Amniotic stem cell (primary cell): ENCODE results near the gene TMED1.
"Not testable (repeated sequence)": the region's sequence is repeated elsewhere in the genome, so short reads cannot be mapped to it uniquely, and the experiment has no call there.

Experiments used
- DNase-seq: peaks from one replicate; lab custom pipeline; 2025; lab: John Stamatoyannopoulos, UW

The TMED1 gene, protein sequence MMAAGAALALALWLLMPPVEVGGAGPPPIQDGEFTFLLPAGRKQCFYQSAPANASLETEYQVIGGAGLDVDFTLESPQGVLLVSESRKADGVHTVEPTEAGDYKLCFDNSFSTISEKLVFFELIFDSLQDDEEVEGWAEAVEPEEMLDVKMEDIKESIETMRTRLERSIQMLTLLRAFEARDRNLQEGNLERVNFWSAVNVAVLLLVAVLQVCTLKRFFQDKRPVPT

DNA sequence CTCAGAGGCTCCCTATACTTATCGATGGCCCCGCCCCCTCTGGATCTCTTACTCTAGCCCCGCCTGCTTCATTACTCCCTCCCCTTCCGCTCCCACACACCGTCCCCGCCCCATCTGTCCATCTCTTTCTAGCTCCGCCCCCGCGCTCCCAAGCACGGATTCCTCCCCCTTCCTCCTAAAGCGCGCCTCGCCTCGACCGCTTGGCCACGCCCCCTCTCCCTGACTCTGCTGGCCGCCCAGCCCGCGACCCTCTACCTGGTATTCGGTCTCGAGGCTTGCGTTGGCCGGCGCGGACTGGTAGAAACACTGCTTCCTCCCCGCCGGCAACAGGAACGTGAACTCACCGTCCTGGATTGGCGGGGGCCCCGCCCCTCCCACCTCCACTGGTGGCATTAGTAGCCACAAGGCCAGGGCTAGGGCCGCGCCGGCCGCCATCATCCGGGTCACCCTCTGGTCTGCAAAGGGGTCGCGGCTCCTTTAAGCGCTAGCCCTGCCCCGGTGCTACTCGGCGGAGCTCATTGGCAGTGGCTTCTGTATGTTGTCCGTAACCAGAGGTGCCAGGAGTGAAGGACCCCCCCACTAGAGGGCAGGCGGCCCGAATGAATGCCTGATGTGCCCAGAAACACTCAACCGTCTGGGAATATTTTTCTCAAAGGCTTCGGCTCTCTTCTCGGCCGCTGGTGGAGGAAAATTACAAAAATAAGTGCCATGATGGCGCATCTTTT, at the start of gene TMED1:
TMED1 (minus strand) TSS at position 459 of the 725 bp plus-strand sequence; CDS start at position 438, 21 bp downstream.
- DNase-seq: peak; percentile 100

DNA sequence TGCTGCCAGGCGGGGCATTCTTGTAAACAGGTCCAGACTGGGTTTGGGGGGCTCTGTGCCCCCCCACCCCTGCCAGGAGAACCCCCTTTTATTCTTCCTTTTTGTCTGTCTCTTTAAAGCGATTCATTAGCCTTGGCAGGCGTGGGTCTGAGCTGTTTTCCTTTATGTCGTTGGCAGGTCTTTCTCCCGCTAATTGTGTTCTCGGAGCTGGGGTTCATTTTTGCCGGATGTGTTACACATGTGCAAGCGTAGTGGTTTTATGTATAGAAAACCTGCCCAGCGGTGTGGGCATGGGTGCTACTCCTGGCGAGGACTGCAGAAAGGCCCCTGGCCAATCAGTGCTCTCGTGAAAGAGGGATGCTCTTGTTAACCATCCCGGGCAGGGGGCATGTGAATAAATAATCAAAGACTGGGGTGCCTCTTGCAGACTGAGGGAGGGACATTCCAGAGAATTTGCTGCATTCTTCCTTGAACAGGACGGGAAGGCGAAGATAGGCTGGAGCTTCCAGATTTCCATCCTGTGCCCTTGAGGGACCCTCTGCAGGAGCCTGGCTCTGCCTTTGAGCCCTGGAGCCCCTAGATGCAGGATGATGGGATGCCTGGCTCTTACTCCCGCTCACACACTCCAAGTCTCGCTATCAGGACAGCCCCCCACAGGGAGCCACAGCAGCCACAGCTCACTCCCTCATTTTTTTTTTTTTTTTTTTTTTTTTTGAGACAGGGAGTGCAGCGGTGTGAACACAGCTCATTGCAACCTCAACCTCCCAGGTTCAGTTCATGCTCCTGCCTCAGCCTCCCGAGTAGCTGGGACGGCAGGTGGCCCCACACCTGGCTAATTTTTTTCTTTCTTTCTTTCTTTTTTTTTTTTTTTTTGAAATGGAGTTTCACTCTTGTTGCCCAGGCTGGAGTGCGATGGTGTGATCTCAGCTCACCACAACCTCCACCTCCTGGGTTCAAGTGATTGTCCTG, 49.5 kb upstream of the TMED1 start:
- DNase-seq: no peak

DNA sequence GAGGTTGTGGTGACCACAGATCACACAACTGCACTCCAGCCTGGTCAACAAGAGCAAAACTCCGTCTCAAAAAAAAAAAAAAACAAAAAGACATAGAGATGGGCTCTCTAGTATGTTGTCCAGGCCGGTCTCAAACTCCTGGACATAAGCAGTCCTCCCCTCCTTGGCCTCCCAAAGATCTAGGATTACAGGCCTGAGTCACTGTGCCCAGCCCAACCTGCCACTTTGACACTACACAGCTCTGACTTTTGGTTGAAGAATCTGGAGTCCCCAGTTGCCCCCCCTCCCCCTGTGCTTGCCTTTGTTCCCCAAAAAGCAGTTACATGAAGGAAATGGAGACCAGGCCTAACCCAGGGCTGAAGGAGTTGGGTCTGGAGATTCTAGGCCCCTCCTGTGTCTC, 48.3 kb upstream of the TMED1 start:
- DNase-seq: peak; percentile 78

GRCh38 chr19:10882108-10882457, 46.1 kb upstream of the TMED1 start:
- DNase-seq: no peak

DNA sequence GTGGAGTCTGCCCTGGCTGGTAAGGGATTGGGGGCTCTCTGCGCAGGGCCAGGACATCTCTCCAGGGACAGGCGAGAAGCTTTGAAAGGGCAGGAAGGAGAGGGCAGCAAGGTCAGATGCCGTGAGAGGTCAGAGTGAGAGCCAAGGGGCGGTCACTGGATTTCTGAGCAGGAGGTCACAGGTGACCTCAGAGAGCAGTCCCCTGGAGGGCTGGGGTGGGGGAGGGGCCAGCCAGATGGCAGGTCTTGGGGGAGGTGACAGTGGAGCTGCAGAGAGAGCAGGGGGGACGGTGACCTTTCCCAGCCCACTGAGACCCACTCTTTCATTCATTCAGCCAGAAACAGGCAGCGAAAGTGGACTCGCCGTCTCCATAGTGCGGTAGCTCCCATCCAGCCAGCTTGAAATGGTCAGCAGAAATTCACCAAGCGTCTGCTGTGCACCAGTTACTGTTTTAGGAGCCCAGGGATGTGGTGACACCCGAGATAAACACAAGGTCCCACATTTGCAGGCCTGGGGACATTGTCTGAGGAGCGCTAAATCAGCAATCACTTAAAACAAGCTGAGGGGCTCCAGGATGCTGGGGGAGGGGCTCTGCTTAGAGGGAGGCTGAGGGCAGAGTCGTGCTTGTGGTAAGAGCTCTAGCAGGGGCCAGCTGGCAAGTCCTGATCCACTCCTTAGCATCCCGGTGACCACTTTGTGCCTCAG, 45.5 kb upstream of the TMED1 start:
- no peak for DNase-seq

GRCh38 chr19:10878253-10878652, 42.2 kb upstream of the TMED1 start:
- no peak for DNase-seq

- DNase-seq: not testable (repeated sequence)
These were observed 41.6 kb upstream of the TMED1 start for GRCh38 chr19:10877608-10878007.

DNA sequence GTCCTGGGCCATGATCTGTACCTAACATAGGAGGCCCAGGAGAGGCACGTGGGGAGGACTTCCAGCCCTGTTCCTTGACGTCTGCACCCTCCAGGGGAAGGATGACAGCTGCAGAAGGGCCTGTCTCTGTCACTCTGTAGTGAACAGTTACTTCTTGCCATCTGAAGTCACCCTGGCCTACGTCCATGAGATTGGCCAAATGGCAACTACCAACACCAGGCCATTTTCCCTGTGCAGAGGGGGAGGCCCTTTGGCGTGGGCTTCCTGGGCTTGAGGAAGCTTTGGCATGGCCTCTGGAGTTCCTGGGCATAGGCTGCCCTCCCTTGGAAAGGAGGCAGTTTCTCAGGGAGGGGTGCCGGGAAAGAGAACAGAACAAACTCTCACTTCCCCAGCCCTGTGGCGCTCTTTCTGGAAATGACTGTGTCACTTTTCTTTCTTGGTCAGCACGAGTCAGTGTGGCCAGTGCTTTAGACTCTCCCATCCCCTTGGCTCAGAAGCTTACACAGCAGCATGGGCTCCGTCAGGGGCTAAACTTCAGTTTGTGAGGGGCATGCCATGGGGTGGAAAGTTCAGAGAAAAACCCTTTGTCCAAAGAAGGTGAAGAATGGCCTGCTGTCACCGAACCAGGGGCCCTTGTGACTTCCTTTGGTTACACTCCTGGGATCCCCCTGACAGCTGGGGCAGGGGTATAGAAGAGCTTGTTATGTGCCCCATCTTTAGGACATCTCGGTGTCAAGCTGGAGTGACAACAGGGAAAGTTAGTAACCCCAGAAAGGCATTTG, 40.6 kb upstream of the TMED1 start:
- no peak for DNase-seq

- DNase-seq: no peak
These were observed 38.0 kb upstream of the TMED1 start for GRCh38 chr19:10874024-10874423.

DNA sequence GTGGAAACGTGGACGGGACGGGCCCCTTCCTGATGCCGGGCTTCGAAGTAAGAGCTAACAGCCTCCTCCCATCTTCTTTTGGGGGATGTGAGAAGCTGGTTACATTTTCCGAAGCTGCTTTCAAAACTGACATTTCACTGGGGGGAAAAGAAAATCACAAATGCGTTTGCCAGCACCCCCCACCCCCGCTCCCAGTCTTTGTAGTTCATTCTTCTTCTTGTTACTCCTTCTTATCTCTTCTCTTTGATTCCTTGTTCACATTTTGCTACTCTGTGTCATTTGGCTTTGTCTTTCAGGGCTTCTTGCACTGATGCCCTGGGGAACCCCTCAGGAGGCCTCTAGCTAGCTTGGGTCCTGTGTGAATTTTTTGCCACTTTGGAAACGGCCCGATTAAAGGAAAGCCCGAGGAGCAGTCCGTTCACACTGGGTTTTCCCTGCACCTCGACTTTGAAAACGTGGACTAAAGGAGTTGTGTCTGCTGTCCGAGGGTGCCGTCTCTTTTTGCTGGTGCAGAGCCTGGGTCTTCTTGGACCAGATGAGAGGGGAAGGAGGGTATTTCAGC, 36.6 kb upstream of the TMED1 start:
- no peak for DNase-seq

GRCh38 chr19:10871711-10872545, 35.9 kb upstream of the TMED1 start:
- DNase-seq: no peak

- DNase-seq: peak; percentile 95
These were observed 35.1 kb upstream of the TMED1 start, which contains the start of gene CARM1 for GRCh38 chr19:10870955-10871603. CARM1 (plus strand) TSS chr19:10871553; CDS start chr19:10871703, 150 bp downstream.

DNA sequence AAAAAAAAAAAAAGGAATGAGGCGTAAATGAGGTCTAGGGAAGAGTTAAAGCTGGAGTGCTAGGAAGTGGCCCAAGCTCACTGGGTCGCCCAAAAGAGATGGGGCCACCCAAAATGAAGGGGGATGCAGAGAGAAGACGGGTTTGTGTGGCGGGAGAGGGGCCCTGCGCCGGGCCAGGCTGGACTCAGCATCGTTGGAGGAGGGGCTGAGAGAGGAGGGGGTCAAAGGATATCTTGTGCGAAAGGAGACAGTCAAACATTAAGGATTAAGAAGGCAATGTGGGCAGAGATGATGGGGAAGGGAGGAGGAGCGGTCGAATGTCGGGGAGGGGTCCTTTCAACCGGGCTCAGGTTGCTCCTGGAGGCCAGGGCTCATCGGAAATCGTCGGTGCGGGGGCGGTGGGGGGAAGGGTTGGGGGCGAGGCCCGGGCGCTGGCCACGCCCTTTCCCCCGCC, 34.5 kb upstream of the TMED1 start:
- no peak for DNase-seq

GRCh38 chr19:10869872-10870311, 33.9 kb upstream of the TMED1 start:
- DNase-seq: not testable (repeated sequence)

GRCh38 chr19:10868872-10869547, 33.0 kb upstream of the TMED1 start:
- DNase-seq: no peak

DNA sequence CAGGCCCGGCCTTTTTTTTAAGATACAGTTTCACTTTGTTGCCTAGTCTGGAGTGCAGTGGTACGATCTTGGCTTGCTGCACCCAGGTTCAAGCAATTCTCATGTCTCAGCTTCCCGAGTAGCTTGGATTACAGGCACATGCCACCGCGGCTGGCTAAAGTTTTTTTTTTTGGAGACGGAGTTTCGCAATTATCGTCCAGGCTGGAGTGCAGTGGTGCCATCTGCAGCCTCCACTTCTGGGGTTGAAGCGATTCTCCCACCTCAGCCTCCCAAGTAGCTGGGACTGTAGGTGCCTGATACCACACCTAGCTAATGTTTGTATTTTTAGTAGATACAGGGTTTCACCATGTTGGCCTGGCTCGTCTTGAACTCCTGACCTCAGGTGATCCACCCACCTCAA, 30.5 kb upstream of the TMED1 start:
- no peak for DNase-seq

GRCh38 chr19:10864538-10864899, 28.5 kb upstream of the TMED1 start:
- DNase-seq: peak; percentile 59

DNA sequence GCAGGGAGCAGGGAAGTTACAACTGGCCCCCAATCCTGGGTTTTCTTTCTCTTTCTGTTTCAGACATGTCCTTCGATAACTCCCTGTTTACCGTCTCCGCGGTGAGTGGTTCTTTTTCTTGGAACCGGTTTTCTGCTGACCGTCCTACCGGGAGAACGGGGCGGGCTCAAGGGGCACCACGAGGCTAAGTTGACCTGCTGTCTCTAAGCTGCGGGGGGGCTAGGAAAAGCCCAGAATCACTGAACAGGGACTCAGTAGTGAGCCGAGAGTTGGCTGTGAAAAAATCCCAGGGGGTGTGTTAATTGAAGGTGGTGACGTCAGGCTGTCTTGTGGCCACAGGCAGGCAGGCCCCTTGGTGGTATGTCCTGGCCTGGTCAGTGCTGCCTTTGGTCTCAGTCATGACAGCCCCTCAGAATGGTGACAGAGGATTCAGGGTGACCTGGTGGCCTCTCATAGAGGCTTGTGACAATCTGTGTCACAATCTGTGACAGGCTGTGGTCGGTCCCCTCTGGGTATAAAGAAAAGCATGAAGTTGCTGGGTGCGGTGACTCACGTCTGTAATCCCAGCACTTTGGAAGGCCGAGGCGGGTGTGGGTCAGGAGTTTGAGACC, 27.2 kb upstream of the TMED1 start:
- no peak for DNase-seq
